ENCODE data around the gene MYO7A.
A peak's percentile ranks its signal among the peaks of the same experiment; 100 is the strongest.

The MYO7A gene

GRCh38 chr11:77176996-77177395 is 49.0 kb downstream of the MYO7A start:
- H2BK120ac ChIP-seq (ENCODE audit: low read depth, low read length) = no peak overlapping the region

GRCh38 chr11:77178150-77178549 is 50.1 kb downstream of the MYO7A start:
- Histone ChIP-seq H3K4me1 (ENCODE audit: control insufficient read depth in 2 of 2, insufficient read depth in 1 of 2, low read depth in 1 of 2, low read length in 2 of 2) (peaks cover 10 to 25% of the 10 kb centered on the region in 2 donors), H3K27ac (replicated peaks; ENCODE audit: low read length) (no peak overlapping the region), H2BK12ac (ENCODE audit: low read length) (no peak overlapping the region), H4K91ac (ENCODE audit: low read depth, low read length, poor library complexity) (no peak overlapping the region), H2BK5ac (ENCODE audit: low read length) (no peak overlapping the region), H2BK120ac (ENCODE audit: low read depth, low read length) (no peak overlapping the region), H3K4me3 (ENCODE audit: low read length in 2 of 2) (no peak overlapping the region), H4K8ac (ENCODE audit: low read depth, low read length) (no peak overlapping the region), H3K79me1 (ENCODE audit: low read depth, low read length) (no peaks in the 10 kb centered on the region), H3K14ac (ENCODE audit: low read length) (no peak overlapping the region), H3K27me3 (ENCODE audit: control insufficient read depth in 3 of 3, insufficient read depth in 3 of 3, low read depth in 1 of 3, low read length in 3 of 3) (no peaks in the 10 kb centered on the region), H2BK15ac (ENCODE audit: low read length) (no peak overlapping the region), H3K36me3 (replicated peaks in 1 of 2; ENCODE audit: control insufficient read depth in 2 of 2, insufficient read depth in 2 of 2, low read length in 2 of 2) (no peaks in the 10 kb centered on the region), H3K4me2 (ENCODE audit: insufficient read depth, low read length, poor library complexity, severe bottlenecking) (no peak overlapping the region), H3K9ac (ENCODE audit: low read depth, low read length, poor library complexity) (no peak overlapping the region), H2AFZ (ENCODE audit: low read length) (no peak overlapping the region), H3K4ac (ENCODE audit: low read length) (no peak overlapping the region), H3K18ac (ENCODE audit: low read length) (no peak overlapping the region), H3K9me3 (replicated peaks in 1 of 2; ENCODE audit: control insufficient read depth in 2 of 2, insufficient read depth in 1 of 2, low read depth in 1 of 2, low read length in 2 of 2) (no peaks in the 10 kb centered on the region), H3K23ac (ENCODE audit: low read depth, low read length, poor library complexity) (no peak overlapping the region), H2AK5ac (ENCODE audit: low read depth, low read length) (no peak overlapping the region)
- DNase-seq (ENCODE audit: low spot score) = no peak
- WGBS, 2 donors (ENCODE audit: extremely low coverage in 2 of 2, insufficient read length in 2 of 2, insufficient replicate concordance in 1 of 2) = 100% methylated on average over 1 of the region's 4 CpGs

More at GRCh38 chr11:77176996-77177395, 49.0 kb downstream of the MYO7A start:
- Histone ChIP-seq H3K18ac (ENCODE audit: low read length) (peak overlapping the region; percentile 52), H3K27ac (replicated peaks; ENCODE audit: low read length) (no peak overlapping the region), H3K4me2 (ENCODE audit: insufficient read depth, low read length, poor library complexity, severe bottlenecking) (no peak overlapping the region), H2BK12ac (ENCODE audit: low read length) (no peak overlapping the region), H3K14ac (ENCODE audit: low read length) (no peak overlapping the region), H3K4ac (ENCODE audit: low read length) (no peak overlapping the region), H2BK5ac (ENCODE audit: low read length) (no peak overlapping the region), H3K4me3 (ENCODE audit: low read length in 2 of 2) (no peak overlapping the region), H3K9ac (ENCODE audit: low read depth, low read length, poor library complexity) (no peak overlapping the region), H2BK15ac (ENCODE audit: low read length) (peak overlapping the region; percentile 5), H3K9me3 (replicated peaks in 1 of 2; ENCODE audit: control insufficient read depth in 2 of 2, insufficient read depth in 1 of 2, low read depth in 1 of 2, low read length in 2 of 2) (no peaks in the 10 kb centered on the region), H3K27me3 (ENCODE audit: control insufficient read depth in 3 of 3, insufficient read depth in 3 of 3, low read depth in 1 of 3, low read length in 3 of 3) (no peaks in the 10 kb centered on the region), H3K79me1 (ENCODE audit: low read depth, low read length) (no peaks in the 10 kb centered on the region), H3K4me1 (ENCODE audit: control insufficient read depth in 2 of 2, insufficient read depth in 1 of 2, low read depth in 1 of 2, low read length in 2 of 2) (peaks cover 22 to 36% of the 10 kb centered on the region in 2 donors), H3K23ac (ENCODE audit: low read depth, low read length, poor library complexity) (peak overlapping the region; percentile 61), H2AFZ (ENCODE audit: low read length) (no peak overlapping the region), H2AK5ac (ENCODE audit: low read depth, low read length) (peak overlapping the region; percentile 30), H4K8ac (ENCODE audit: low read depth, low read length) (no peak overlapping the region), H4K91ac (ENCODE audit: low read depth, low read length, poor library complexity) (no peak overlapping the region), H3K36me3 (replicated peaks in 1 of 2; ENCODE audit: control insufficient read depth in 2 of 2, insufficient read depth in 2 of 2, low read length in 2 of 2) (no peaks in the 10 kb centered on the region)
- no peak for DNase-seq (ENCODE audit: low spot score)
- no CpG with 5 or more reads among the region's 9 CpGs for WGBS, 2 donors (ENCODE audit: extremely low coverage in 2 of 2, insufficient read length in 2 of 2, insufficient replicate concordance in 1 of 2)

DNA sequence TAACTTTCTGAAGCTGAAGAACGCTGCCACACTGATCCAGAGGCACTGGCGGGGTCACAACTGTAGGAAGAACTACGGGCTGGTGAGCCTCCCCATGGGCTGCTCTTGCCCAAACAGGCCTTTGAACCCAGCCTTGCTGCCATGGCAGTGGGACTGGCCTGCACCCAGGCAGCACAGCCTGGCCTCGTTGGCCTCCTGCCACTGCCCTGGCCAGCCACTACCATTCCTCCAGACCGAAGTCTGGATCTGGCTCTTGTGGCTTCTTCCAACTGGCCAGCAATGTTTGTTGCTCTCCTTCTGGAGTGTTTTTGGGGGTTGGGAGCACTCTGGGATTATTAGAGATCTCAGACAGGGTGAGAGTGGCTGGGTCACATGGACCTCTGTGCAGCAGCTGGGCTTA is 51.0 kb downstream of the MYO7A start:
- H4K8ac ChIP-seq (ENCODE audit: low read depth, low read length) = no peak overlapping the region
- no CpG with 5 or more reads among the region's 5 CpGs for WGBS, 2 donors (ENCODE audit: extremely low coverage in 2 of 2, insufficient read length in 2 of 2, insufficient replicate concordance in 1 of 2)
- no peak overlapping the region for H3K14ac ChIP-seq (ENCODE audit: low read length)
- no peak overlapping the region for H3K4me2 ChIP-seq (ENCODE audit: insufficient read depth, low read length, poor library complexity, severe bottlenecking)
- peak overlapping the region; percentile 84 for H3K18ac ChIP-seq (ENCODE audit: low read length)
- no peak overlapping the region for H2AFZ ChIP-seq (ENCODE audit: low read length)
- H2BK120ac ChIP-seq (ENCODE audit: low read depth, low read length) = no peak overlapping the region
- DNase-seq (ENCODE audit: low spot score) = no peak
- no peaks in the 10 kb centered on the region for H3K79me1 ChIP-seq (ENCODE audit: low read depth, low read length)
- no peaks in the 10 kb centered on the region for H3K27me3 ChIP-seq (ENCODE audit: control insufficient read depth in 3 of 3, insufficient read depth in 3 of 3, low read depth in 1 of 3, low read length in 3 of 3)
- peak overlapping the region; percentile 18 for H2BK15ac ChIP-seq (ENCODE audit: low read length)
- H3K9ac ChIP-seq (ENCODE audit: low read depth, low read length, poor library complexity) = peak overlapping the region; percentile 9
- H3K4me3 ChIP-seq (ENCODE audit: low read length in 2 of 2) = no peak overlapping the region
- no peak overlapping the region for H3K27ac ChIP-seq (replicated peaks; ENCODE audit: low read length)
- H2BK5ac ChIP-seq (ENCODE audit: low read length) = peak overlapping the region; percentile 19
- peaks cover 6 to 17% of the 10 kb centered on the region in 2 donors for H3K4me1 ChIP-seq (ENCODE audit: control insufficient read depth in 2 of 2, insufficient read depth in 1 of 2, low read depth in 1 of 2, low read length in 2 of 2)
- no peak overlapping the region for H3K4ac ChIP-seq (ENCODE audit: low read length)
- H3K23ac ChIP-seq (ENCODE audit: low read depth, low read length, poor library complexity) = no peak overlapping the region
- H2AK5ac ChIP-seq (ENCODE audit: low read depth, low read length) = peak overlapping the region; percentile 17
- H2BK12ac ChIP-seq (ENCODE audit: low read length) = peak overlapping the region; percentile 53
- no peak overlapping the region for H4K91ac ChIP-seq (ENCODE audit: low read depth, low read length, poor library complexity)
- H3K36me3 ChIP-seq (replicated peaks in 1 of 2; ENCODE audit: control insufficient read depth in 2 of 2, insufficient read depth in 2 of 2, low read length in 2 of 2) = no peaks in the 10 kb centered on the region
- no peaks in the 10 kb centered on the region for H3K9me3 ChIP-seq (replicated peaks in 1 of 2; ENCODE audit: control insufficient read depth in 2 of 2, insufficient read depth in 1 of 2, low read depth in 1 of 2, low read length in 2 of 2)

DNA sequence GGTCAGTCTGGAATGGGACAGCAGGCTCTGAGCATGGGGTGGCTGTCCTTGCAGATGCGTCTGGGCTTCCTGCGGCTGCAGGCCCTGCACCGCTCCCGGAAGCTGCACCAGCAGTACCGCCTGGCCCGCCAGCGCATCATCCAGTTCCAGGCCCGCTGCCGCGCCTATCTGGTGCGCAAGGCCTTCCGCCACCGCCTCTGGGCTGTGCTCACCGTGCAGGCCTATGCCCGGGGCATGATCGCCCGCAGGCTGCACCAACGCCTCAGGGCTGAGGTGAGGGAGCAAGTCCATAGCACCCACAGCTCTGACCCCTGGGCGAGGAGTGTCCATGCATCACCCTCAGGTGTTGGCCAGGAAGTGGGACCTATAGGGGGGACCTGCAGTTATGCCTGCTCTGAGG is 51.6 kb downstream of the MYO7A start:
- Histone ChIP-seq H3K4ac (ENCODE audit: low read length) (no peak overlapping the region), H3K9ac (ENCODE audit: low read depth, low read length, poor library complexity) (no peak overlapping the region), H3K27me3 (ENCODE audit: control insufficient read depth in 3 of 3, insufficient read depth in 3 of 3, low read depth in 1 of 3, low read length in 3 of 3) (no peaks in the 10 kb centered on the region), H3K14ac (ENCODE audit: low read length) (peak overlapping the region; percentile 86), H3K18ac (ENCODE audit: low read length) (peak overlapping the region; percentile 16), H3K4me1 (ENCODE audit: control insufficient read depth in 2 of 2, insufficient read depth in 1 of 2, low read depth in 1 of 2, low read length in 2 of 2) (peaks cover 6 to 12% of the 10 kb centered on the region in 2 donors), H2AFZ (ENCODE audit: low read length) (no peak overlapping the region), H3K23ac (ENCODE audit: low read depth, low read length, poor library complexity) (no peak overlapping the region), H3K27ac (replicated peaks; ENCODE audit: low read length) (no peak overlapping the region), H3K9me3 (replicated peaks in 1 of 2; ENCODE audit: control insufficient read depth in 2 of 2, insufficient read depth in 1 of 2, low read depth in 1 of 2, low read length in 2 of 2) (no peaks in the 10 kb centered on the region), H3K4me3 (ENCODE audit: low read length in 2 of 2) (no peak overlapping the region), H2AK5ac (ENCODE audit: low read depth, low read length) (no peak overlapping the region), H2BK120ac (ENCODE audit: low read depth, low read length) (no peak overlapping the region), H2BK12ac (ENCODE audit: low read length) (no peak overlapping the region), H2BK5ac (ENCODE audit: low read length) (no peak overlapping the region), H4K91ac (ENCODE audit: low read depth, low read length, poor library complexity) (no peak overlapping the region), H4K8ac (ENCODE audit: low read depth, low read length) (no peak overlapping the region), H2BK15ac (ENCODE audit: low read length) (no peak overlapping the region), H3K79me1 (ENCODE audit: low read depth, low read length) (no peaks in the 10 kb centered on the region), H3K36me3 (replicated peaks in 1 of 2; ENCODE audit: control insufficient read depth in 2 of 2, insufficient read depth in 2 of 2, low read length in 2 of 2) (no peaks in the 10 kb centered on the region), H3K4me2 (ENCODE audit: insufficient read depth, low read length, poor library complexity, severe bottlenecking) (no peak overlapping the region)
- no CpG with 5 or more reads among the region's 19 CpGs for WGBS, 2 donors (ENCODE audit: extremely low coverage in 2 of 2, insufficient read length in 2 of 2, insufficient replicate concordance in 1 of 2)
- DNase-seq (ENCODE audit: low spot score) = no peak
